Panc1 (cell line): ENCODE data around the gene IL37. TPM values are rescaled to one million over a fixed set of nuclear protein-coding genes. Genes with fewer than 3 reads are reported as not detected.

Experiments
- ATAC-seq: fragments of 200-7000 bp; cut with Tn5 transposase; 2 replicates; pipeline ENCODE4 v1.9.1; 2020; ENCODE audit warnings: mild to moderate bottlenecking, moderate library complexity
- BruUV-seq: library from RNA; stranded (reverse); fragments of 400-500 nt; replicated peaks from 2 replicates; lab custom pipeline; 2021; lab: Mats Ljungman, UMichigan
- CTCF ChIA-PET: fragments of 300-600 bp; sonication (Branson Sonifier 250); formaldehyde crosslinking; loops from one replicate; lab custom pipeline; 2022; ENCODE audit warnings: antibody characterized with exemption; lab: Charles Lee
- POLR2A ChIA-PET: fragments of 300-600 bp; sonication (Branson Sonifier 250); formaldehyde crosslinking; loops from one replicate; lab custom pipeline; 2022; ENCODE audit warnings: antibody characterized with exemption; lab: Charles Lee
- DNase-seq: peaks from one replicate; pipeline ENCODE4 v3.0.0-alpha.2; 2010; ENCODE audit warnings: low read depth, low spot score
- H3K27ac ChIP-seq: 2 replicates; pipeline ENCODE4 v1.5.1; 2011; ENCODE audit warnings: mild to moderate bottlenecking, low read length, inconsistent platforms
- H3K27me3 ChIP-seq: fragments of 200-500 bp; sonication (Bioruptor generic); 2 replicates; pipeline ENCODE4 v1.6.0; 2014; ENCODE audit warnings: low read length, inconsistent platforms; ENCODE audit not compliant: control insufficient read depth, insufficient read depth
- H3K36me3 ChIP-seq: fragments of 200-500 bp; sonication (Bioruptor generic); 2 replicates; pipeline ENCODE4 v1.5.1; 2014; ENCODE audit warnings: inconsistent platforms, mild to moderate bottlenecking, low read length, moderate library complexity; ENCODE audit not compliant: control insufficient read depth, insufficient read depth
- H3K4me1 ChIP-seq: 2 replicates; pipeline ENCODE4 v1.5.1; 2011; ENCODE audit warnings: inconsistent platforms, mild to moderate bottlenecking, low read length, moderate library complexity; ENCODE audit not compliant: control insufficient read depth, insufficient read depth
- H3K4me3 ChIP-seq, 2 experiments: 2 replicates each; pipeline ENCODE4 v1.5.1; 2011 to 2012; ENCODE audit warnings: low read depth in 2 of 2, low read length in 2 of 2, mild to moderate bottlenecking in 2 of 2, inconsistent platforms in 1 of 2, moderate library complexity in 1 of 2
- H3K9me3 ChIP-seq: fragments of 200-500 bp; sonication (Bioruptor generic); 2 replicates; pipeline ENCODE4 v1.5.1; 2014; ENCODE audit warnings: low read depth, mild to moderate bottlenecking, inconsistent platforms, low read length, moderate library complexity; ENCODE audit not compliant: control insufficient read depth, insufficient read depth
- CTCF ChIP-seq: fragments of 450-650 bp; IDR thresholded peaks from 2 replicates; pipeline ENCODE4 v1.5.1; 2017; ENCODE audit warnings: mild to moderate bottlenecking
- POLR2AphosphoS5 ChIP-seq: IDR thresholded peaks from 2 replicates; pipeline ENCODE4 v1.6.1; 2012; ENCODE audit warnings: mild to moderate bottlenecking, low read depth, low read length, moderate library complexity
- REST ChIP-seq, 2 experiments: IDR thresholded peaks; 2 replicates each; pipeline ENCODE4 v1.6.1; 2011 to 2012; ENCODE audit warnings: low read depth in 2 of 2, control low read depth in 1 of 2, low read length in 1 of 2, mild to moderate bottlenecking in 1 of 2, moderate library complexity in 1 of 2; ENCODE audit not compliant: insufficient read depth in 1 of 2
- SIN3A ChIP-seq: IDR thresholded peaks from 2 replicates; pipeline ENCODE4 v1.6.1; 2012; ENCODE audit warnings: low read depth, mild to moderate bottlenecking, low read length, moderate library complexity, borderline replicate concordance; ENCODE audit not compliant: insufficient read depth
- TCF7L2 ChIP-seq: IDR thresholded peaks from 2 replicates; pipeline ENCODE4 v1.6.1; 2011; ENCODE audit warnings: mild to moderate bottlenecking, low read depth, low read length, inconsistent platforms
- in situ Hi-C: cut with HindIII; loops from 2 replicates; pipeline ENCODE4 v1.10.0; 2016; ENCODE audit warnings: low sequenced_read_pairs, low pct_unique_long_range_greater_than_20kb
- intact Hi-C: fragments of 100-400 bp; cut with micrococcal nuclease; formaldehyde crosslinking; loops from one replicate; pipeline ENCODE4 v1.10.0; 2022; ENCODE audit not compliant: unreplicated experiment
- total RNA-seq: library from RNA; stranded (reverse); gene quantifications from one replicate; pipeline ENCODE4 v1.2.1, GENCODE V29; 2021; ENCODE audit not compliant: unreplicated experiment

The IL37 gene
- total RNA-seq, 1 experiment from 2014 or later: not detected

- H3K4me3 ChIP-seq: no peak overlapping the region
- ATAC-seq: no peak
Measured at GRCh38 chr2:112940859-112941625, 30.1 kb downstream of the IL37 start.

More at GRCh38 chr2:112940859-112941625, 30.1 kb downstream of the IL37 start:
- BruUV-seq: no TSS peak
- ChIA-PET POLR2A (interaction anchor here (0.6 to 0.7 kb wide), 2 partner anchors 136 to 183 kb away, joined by 3 to 6 read pairs; no protein-coding TSS in a partner anchor), CTCF (interaction anchor here (0.6 to 2.2 kb wide), 8 partner anchors 18 to 341 kb away, joined by 3 to 43 read pairs (median 4); no protein-coding TSS in a partner anchor)
- H3K36me3 ChIP-seq: no peaks in the 10 kb centered on the region
- peaks cover 6% of the 10 kb centered on the region; the same call in 1 of the 2 replicates for H3K27me3 ChIP-seq
- H3K9me3 ChIP-seq: no peaks in the 10 kb centered on the region
- no peak overlapping the region for H3K27ac ChIP-seq
- in situ Hi-C loops: no loop called here
- H3K4me1 ChIP-seq: no peaks in the 10 kb centered on the region
- TF ChIP-seq CTCF (no peak), SIN3A (no peak), POLR2AphosphoS5 (no peak), TCF7L2 (no peak), REST (IDR thresholded peaks at IDR 0.05; ENCODE audit: insufficient read depth in 1 of 2, low read depth in 2 of 2, low read length in 1 of 2) (no peak)
- intact Hi-C loops: loop anchor here (1.0 kb wide), 1 partner anchor 192 kb away; no protein-coding TSS in a partner anchor
- no peak for DNase-seq
